ENCODE results near the gene HDAC4.
A peak's percentile ranks its signal among the peaks of the same experiment; 100 is the strongest.

Gene HDAC4

DNA sequence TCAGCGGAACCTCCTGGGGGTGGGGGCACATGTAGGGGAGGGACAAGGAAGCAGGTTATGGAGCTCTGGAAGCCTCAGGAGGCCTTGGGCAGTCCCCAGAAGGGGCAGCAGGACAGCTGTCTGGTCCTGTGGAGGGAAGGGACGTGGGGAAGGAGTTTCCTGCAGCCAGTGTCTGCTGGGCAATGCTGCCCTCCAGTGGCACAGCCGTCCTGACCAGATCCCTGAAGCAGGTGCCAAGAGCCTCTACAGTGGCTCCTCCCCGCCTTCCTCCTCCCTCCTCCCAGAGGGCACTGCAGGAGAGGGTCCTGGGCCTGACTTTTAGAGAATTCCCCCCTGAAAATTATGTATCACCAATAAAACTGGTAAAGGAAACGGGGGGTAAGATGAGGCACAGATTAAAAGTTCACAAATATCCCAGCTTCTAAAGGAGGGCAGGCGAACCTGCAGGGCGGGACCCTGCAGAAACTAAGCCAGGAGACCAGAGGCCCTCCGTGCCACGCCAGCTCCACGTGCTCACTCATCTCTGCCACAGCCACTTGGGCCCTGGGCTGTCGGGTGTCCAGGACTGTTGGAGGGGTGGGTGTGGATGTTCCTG, 294.4 kb downstream of the HDAC4 start:
- Histone ChIP-seq H3K9ac (ENCODE audit: low read depth, low read length, poor library complexity, severe bottlenecking) (no peak overlapping the region), H2AFZ (ENCODE audit: low read length) (no peak overlapping the region), H3K4me3 (ENCODE audit: low read length, poor library complexity, severe bottlenecking) (no peak overlapping the region), H3K4me1 (ENCODE audit: insufficient read depth, low read length, poor library complexity, severe bottlenecking) (no peaks in the 10 kb centered on the region), H3K27me3 (ENCODE audit: insufficient read depth, low read length, poor library complexity, severe bottlenecking) (no peaks in the 10 kb centered on the region), H3K36me3 (ENCODE audit: insufficient read depth, low read length) (peaks cover 7% of the 10 kb centered on the region; the same call in 1 of the 2 replicates), H3K9me3 (ENCODE audit: insufficient read depth, low read depth, low read length) (no peaks in the 10 kb centered on the region), H3F3A (ENCODE audit: low read depth) (no peaks in the 10 kb centered on the region), H3K4me2 (ENCODE audit: low read depth, low read length, poor library complexity, severe bottlenecking) (no peak overlapping the region), H4K20me1 (ENCODE audit: insufficient read depth, low read length, poor library complexity, severe bottlenecking) (no peaks in the 10 kb centered on the region), H3K79me2 (ENCODE audit: insufficient read depth, low read length) (no peaks in the 10 kb centered on the region), H3K9me2 (replicated peaks; ENCODE audit: low read depth, low read length) (no peaks in the 10 kb centered on the region)
- TF ChIP-seq EZH2phosphoT487 (IDR thresholded peaks at IDR 0.05; ENCODE audit: borderline replicate concordance) (no peak), CTCF (conservative IDR thresholded peaks at IDR 0.05; ENCODE audit: low read length) (peak; percentile 73)

DNA sequence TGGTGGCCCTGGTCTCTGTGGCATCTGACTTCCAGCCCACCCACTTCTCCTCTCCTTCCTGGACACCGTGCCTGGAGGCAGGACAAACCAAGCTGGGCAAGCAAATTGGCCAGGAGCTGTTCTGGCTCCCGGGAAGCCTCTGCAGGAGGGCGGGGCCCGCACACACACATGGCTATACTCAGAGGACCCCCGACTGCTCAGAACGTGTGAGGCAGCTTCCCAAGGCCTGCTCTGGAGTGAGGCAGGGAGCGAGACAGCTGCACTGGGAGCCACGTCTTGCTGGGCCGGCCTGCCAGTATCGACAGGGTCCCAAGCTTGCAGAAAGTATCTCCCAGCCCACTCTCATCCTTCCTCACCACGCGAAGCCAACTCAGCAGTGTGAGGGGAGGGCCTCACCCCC, 295.6 kb downstream of the HDAC4 start:
- Histone ChIP-seq H2AFZ (ENCODE audit: low read length) (no peak overlapping the region), H3K4me1 (ENCODE audit: insufficient read depth, low read length, poor library complexity, severe bottlenecking) (no peaks in the 10 kb centered on the region), H3K4me3 (ENCODE audit: low read length, poor library complexity, severe bottlenecking) (no peak overlapping the region), H3K9me3 (ENCODE audit: insufficient read depth, low read depth, low read length) (no peaks in the 10 kb centered on the region), H3K27me3 (ENCODE audit: insufficient read depth, low read length, poor library complexity, severe bottlenecking) (no peaks in the 10 kb centered on the region), H3K4me2 (ENCODE audit: low read depth, low read length, poor library complexity, severe bottlenecking) (no peak overlapping the region), H3K9ac (ENCODE audit: low read depth, low read length, poor library complexity, severe bottlenecking) (no peak overlapping the region), H3K36me3 (ENCODE audit: insufficient read depth, low read length) (peaks cover 7% of the 10 kb centered on the region; the same call in 1 of the 2 replicates), H3F3A (ENCODE audit: low read depth) (no peaks in the 10 kb centered on the region), H4K20me1 (ENCODE audit: insufficient read depth, low read length, poor library complexity, severe bottlenecking) (no peaks in the 10 kb centered on the region), H3K79me2 (ENCODE audit: insufficient read depth, low read length) (no peaks in the 10 kb centered on the region), H3K9me2 (replicated peaks; ENCODE audit: low read depth, low read length) (no peaks in the 10 kb centered on the region)
- no peak for TF ChIP-seq CTCF (conservative IDR thresholded peaks at IDR 0.05; ENCODE audit: low read length)
- TF ChIP-seq EZH2phosphoT487 (IDR thresholded peaks at IDR 0.05; ENCODE audit: borderline replicate concordance): no peak

DNA sequence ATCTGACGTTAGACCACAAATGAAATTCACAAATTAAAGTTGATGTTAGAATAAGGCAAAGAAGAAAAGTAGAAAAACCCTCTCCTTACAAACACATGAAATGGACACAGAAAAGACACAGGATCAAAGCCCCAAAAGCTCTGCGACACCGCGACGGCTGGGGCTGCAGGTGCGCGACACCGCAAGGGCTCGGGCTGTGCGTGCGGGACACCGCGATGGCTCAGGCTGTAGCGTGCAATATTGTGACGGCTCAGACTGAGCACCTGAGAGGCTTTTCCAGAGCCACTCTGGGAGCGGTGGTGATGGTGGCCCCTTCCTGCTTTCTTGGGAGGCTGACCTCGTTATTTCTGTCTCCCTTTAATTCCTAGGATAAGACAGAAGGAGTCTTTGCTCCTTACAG, 296.0 kb downstream of the HDAC4 start:
- no peaks in the 10 kb centered on the region for H3K79me2 ChIP-seq (ENCODE audit: insufficient read depth, low read length)
- no peaks in the 10 kb centered on the region for H3K27me3 ChIP-seq (ENCODE audit: insufficient read depth, low read length, poor library complexity, severe bottlenecking)
- TF ChIP-seq EZH2phosphoT487 (IDR thresholded peaks at IDR 0.05; ENCODE audit: borderline replicate concordance) (no peak), CTCF (conservative IDR thresholded peaks at IDR 0.05; ENCODE audit: low read length) (no peak)
- H3K36me3 ChIP-seq (ENCODE audit: insufficient read depth, low read length): peaks cover 7% of the 10 kb centered on the region; the same call in 1 of the 2 replicates
- no peaks in the 10 kb centered on the region for H3F3A ChIP-seq (ENCODE audit: low read depth)
- H3K9me2 ChIP-seq (replicated peaks; ENCODE audit: low read depth, low read length): no peaks in the 10 kb centered on the region
- no peak overlapping the region for H2AFZ ChIP-seq (ENCODE audit: low read length)
- no peak overlapping the region for H3K4me2 ChIP-seq (ENCODE audit: low read depth, low read length, poor library complexity, severe bottlenecking)
- H3K9me3 ChIP-seq (ENCODE audit: insufficient read depth, low read depth, low read length): no peaks in the 10 kb centered on the region
- H3K9ac ChIP-seq (ENCODE audit: low read depth, low read length, poor library complexity, severe bottlenecking): no peak overlapping the region
- no peaks in the 10 kb centered on the region for H4K20me1 ChIP-seq (ENCODE audit: insufficient read depth, low read length, poor library complexity, severe bottlenecking)
- H3K4me3 ChIP-seq (ENCODE audit: low read length, poor library complexity, severe bottlenecking): no peak overlapping the region
- no peaks in the 10 kb centered on the region for H3K4me1 ChIP-seq (ENCODE audit: insufficient read depth, low read length, poor library complexity, severe bottlenecking)

Data from Loucy (cell line).